Cardiac fibroblast (primary cell): Measurements from ENCODE around the gene UST.

Source experiments
- DNase-seq, 2 donors: peaks; one replicate each; pipeline versions ENCODE4 v3.0.0 to v3.0.0-alpha.2; 2010; ENCODE audit warnings: low read depth in 2 of 2
- H3K4me3 ChIP-seq, 2 donors: replicated peaks in 1 of 2; 1 replicate in 1 of 2; 2 replicates in 1 of 2; pipeline ENCODE4 v1.5.1; 2011; ENCODE audit warnings: low read depth in 2 of 2, low read length in 2 of 2, mild to moderate bottlenecking in 2 of 2, moderate library complexity in 1 of 2
- TF ChIP-seq, protein P1 (sequence below): IDR thresholded peaks from one replicate; pipeline ENCODE4 v1.5.1; 2011; ENCODE audit warnings: low read depth, mild to moderate bottlenecking, low read length, inconsistent platforms

UST gene

DNA sequence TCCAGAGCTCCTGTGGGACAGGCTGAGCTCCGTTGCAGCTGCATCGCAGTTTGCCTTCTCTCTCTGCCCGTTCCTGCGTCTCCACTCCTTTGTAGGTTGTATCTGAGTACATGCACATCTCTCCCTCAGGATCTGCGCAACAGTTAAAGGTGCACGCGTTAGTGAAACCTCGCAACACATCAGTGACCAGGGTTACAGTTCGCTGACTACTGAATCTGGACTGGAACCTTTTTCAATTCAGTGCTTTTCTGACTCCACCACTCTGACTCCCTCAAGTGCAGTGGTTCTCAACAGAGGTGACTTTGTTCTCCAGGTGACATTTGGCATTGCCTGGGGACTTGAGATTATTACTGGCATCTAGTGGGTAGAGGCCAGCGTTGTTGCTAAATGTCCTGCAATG, 44.0 kb downstream of the UST start:
- no peak for DNase-seq
- H3K4me3 ChIP-seq = no peak overlapping the region
- TF ChIP-seq, protein P1, sequence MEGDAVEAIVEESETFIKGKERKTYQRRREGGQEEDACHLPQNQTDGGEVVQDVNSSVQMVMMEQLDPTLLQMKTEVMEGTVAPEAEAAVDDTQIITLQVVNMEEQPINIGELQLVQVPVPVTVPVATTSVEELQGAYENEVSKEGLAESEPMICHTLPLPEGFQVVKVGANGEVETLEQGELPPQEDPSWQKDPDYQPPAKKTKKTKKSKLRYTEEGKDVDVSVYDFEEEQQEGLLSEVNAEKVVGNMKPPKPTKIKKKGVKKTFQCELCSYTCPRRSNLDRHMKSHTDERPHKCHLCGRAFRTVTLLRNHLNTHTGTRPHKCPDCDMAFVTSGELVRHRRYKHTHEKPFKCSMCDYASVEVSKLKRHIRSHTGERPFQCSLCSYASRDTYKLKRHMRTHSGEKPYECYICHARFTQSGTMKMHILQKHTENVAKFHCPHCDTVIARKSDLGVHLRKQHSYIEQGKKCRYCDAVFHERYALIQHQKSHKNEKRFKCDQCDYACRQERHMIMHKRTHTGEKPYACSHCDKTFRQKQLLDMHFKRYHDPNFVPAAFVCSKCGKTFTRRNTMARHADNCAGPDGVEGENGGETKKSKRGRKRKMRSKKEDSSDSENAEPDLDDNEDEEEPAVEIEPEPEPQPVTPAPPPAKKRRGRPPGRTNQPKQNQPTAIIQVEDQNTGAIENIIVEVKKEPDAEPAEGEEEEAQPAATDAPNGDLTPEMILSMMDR = no peak

DNA sequence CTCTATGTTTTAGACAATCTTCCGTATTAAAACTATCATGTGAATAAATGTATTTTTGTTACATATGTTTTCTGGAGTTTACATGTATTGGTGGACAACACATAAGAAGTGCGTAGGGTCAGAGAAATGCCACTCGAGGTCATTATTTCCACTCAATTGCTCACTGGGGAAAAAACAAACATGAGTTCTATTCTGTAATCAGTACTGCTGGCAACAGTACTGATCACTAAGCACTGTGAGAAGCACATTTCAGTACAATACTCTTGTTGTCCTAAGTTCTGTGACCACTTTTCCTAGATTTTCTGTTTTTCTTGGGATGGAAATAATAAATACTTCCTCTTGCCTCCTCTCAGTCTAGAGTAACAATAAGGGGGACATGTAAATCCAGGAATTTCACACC, 44.5 kb downstream of the UST start:
- TF ChIP-seq, protein P1 = no peak
- H3K4me3 ChIP-seq = no peak overlapping the region
- no peak for DNase-seq

- no peak for DNase-seq
- no peak overlapping the region for H3K4me3 ChIP-seq
- TF ChIP-seq, protein P1 = no peak
Measured at GRCh38 chr6:148793721-148794120, 46.9 kb downstream of the UST start.

DNA sequence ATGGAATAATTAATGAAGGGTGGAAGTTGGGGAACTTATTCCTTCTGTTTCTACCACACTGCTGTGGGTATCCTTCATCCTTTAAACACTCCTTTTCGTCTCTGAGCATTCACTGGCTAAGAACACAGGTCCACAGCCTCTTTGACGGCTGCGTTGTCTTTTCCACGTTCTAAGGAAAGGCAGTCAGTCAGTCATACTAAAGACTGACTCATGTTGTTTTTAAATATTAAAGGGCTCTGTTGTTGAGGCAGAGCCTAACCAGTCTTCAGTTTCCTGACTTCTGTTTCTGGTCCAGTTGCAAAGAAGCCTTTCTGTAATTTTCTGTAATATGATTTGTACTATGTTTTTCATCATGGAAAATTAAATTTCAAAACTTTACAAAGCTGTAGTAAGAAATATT, 48.0 kb downstream of the UST start:
- H3K4me3 ChIP-seq = no peak overlapping the region
- TF ChIP-seq, protein P1 = no peak
- DNase-seq = no peak

- TF ChIP-seq, protein P1 = no peak
- no peak for DNase-seq
- H3K4me3 ChIP-seq = no peak overlapping the region
Measured at GRCh38 chr6:148795563-148795962, 48.7 kb downstream of the UST start.

GRCh38 chr6:148799647-148800046, 52.8 kb downstream of the UST start:
- no peak for DNase-seq
- H3K4me3 ChIP-seq = no peak overlapping the region
- TF ChIP-seq, protein P1 = no peak

DNA sequence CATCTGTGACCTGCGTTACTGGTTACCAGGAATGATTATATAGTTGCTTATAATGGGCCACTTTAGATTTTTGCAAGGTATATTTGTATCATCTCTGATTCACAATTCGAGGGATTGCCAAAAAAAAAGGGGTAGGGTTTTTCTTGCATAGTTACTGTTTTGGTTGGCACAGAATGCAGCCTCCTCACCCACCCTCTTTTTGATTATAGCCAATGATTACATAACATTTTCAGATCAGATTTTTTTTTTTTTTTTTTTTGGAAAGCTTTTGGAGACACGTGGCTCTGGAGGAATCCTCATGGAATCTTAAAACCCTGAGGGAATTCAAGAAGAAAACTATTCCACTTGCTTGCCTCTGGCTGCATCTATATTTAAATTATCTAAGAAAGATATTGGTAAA, 53.7 kb downstream of the UST start:
- no peak overlapping the region for H3K4me3 ChIP-seq
- peak; percentile 57 to 66 for DNase-seq
- TF ChIP-seq, protein P1 = no peak
